ENCODE data around the gene SLC22A4. TPM values are rescaled to one million over a fixed set of nuclear protein-coding genes. Genes with fewer than 3 reads are reported as not detected.

SLC22A4 gene
- total RNA-seq, 1 experiment from 2014 or later, result 0.72 TPM

GRCh38 chr5:132321109-132321721 lies 27.0 kb downstream of the SLC22A4 start:
- Histone ChIP-seq H2BK12ac (ENCODE audit: insufficient read length, low read depth, low read length) (no peak overlapping the region), H3K23me2 (ENCODE audit: insufficient read length, low read depth, low read length, poor library complexity, severe bottlenecking) (no peaks in the 10 kb centered on the region), H4K8ac (replicated peaks; ENCODE audit: insufficient read length, low read depth, low read length) (no peak overlapping the region), H4K20me1 (ENCODE audit: control insufficient read depth, insufficient read depth, insufficient read length) (no peaks in the 10 kb centered on the region), H2BK5ac (ENCODE audit: insufficient read length, low read length) (no peak overlapping the region), H3K4me1 (ENCODE audit: insufficient read depth, low read length) (no peaks in the 10 kb centered on the region), H3K23ac (ENCODE audit: insufficient read length, low read depth, low read length) (no peak overlapping the region), H2AK5ac (ENCODE audit: insufficient read length, low read length) (no peak overlapping the region), H3K56ac (ENCODE audit: insufficient read length, low read depth, low read length) (no peak overlapping the region), H2AFZ (ENCODE audit: low read length) (no peak overlapping the region), H3K14ac (ENCODE audit: insufficient read depth, low read length) (no peak overlapping the region), H4K91ac (ENCODE audit: insufficient read length, low read depth, low read length) (no peak overlapping the region), H3K27ac (ENCODE audit: insufficient read length, low read depth, low read length) (no peak overlapping the region), H3K27me3 (ENCODE audit: insufficient read depth, low read length) (no peaks in the 10 kb centered on the region), H3T11ph (ENCODE audit: low read length) (no peak overlapping the region), H3K79me2 (ENCODE audit: insufficient read depth, low read length) (no peaks in the 10 kb centered on the region), H2BK120ac (ENCODE audit: low read depth, low read length, poor library complexity, severe bottlenecking) (no peak overlapping the region), H3K18ac (ENCODE audit: insufficient read length, low read depth, low read length) (no peak overlapping the region), H2BK15ac (ENCODE audit: low read depth, low read length) (no peak overlapping the region), H3K9me3 (ENCODE audit: control insufficient read depth, low read depth, low read length) (no peaks in the 10 kb centered on the region), H3K9ac (ENCODE audit: extremely low read depth, insufficient read length, low read length) (no peak overlapping the region), H3K4me2 (ENCODE audit: insufficient read depth, insufficient read length, low read length) (no peak overlapping the region), H2BK20ac (ENCODE audit: low read depth, low read length, poor library complexity, severe bottlenecking) (no peak overlapping the region), H3K4ac (ENCODE audit: low read depth, low read length) (no peak overlapping the region), H3K79me1 (ENCODE audit: insufficient read depth, low read depth, low read length, poor library complexity, severe bottlenecking) (no peaks in the 10 kb centered on the region), H4K5ac (ENCODE audit: insufficient read length, low read depth, low read length) (no peak overlapping the region)
- Mint-ChIP-seq H3K4me1 (peaks cover 14 to 18% of the 10 kb centered on the region in 2 experiments), H3K27ac (peak overlapping the region in 1 of 3 experiments; percentile 23; a peak in 1 of 7 replicates), H3K36me3 (ENCODE audit: insufficient read depth in 1 of 3, low read depth in 3 of 3) (no peaks in the 10 kb centered on the region), H3K4me3 (no peak overlapping the region; a peak in 1 of 5 replicates), H3K9me3 (no peaks in the 10 kb centered on the region), H3K27me3 (ENCODE audit: low read depth) (no peaks in the 10 kb centered on the region)
- no peak for DNase-seq
- no peak for TF ChIP-seq CTCF (conservative IDR thresholded peaks at IDR 0.05)
- no CpG with 5 or more reads among the region's 3 CpGs for WGBS (ENCODE audit: extremely low coverage, insufficient read length, low lambda C conversion rate)

Measured in H9 (cell line).